Transverse colon (tissue), 4 donors: ENCODE measurements around the gene ARHGEF26.

Source experiments
- CTCF ChIP-seq, 5 experiments: fragments of 200-600 bp in 3 of 5; fragments of 450-650 bp in 2 of 5; sonication (generic) in 3 of 5; IDR thresholded peaks; 1 replicate in 2 of 5; 2 replicates in 3 of 5; pipeline ENCODE4 v1.5.1; 2016 to 2017; ENCODE audit warnings: antibody characterized with exemption in 5 of 5, inconsistent platforms in 3 of 5, mild to moderate bottlenecking in 2 of 5, moderate library complexity in 1 of 5
- EP300 ChIP-seq: sonication (generic); formaldehyde crosslinking; IDR thresholded peaks from one replicate; pipeline ENCODE4 v1.6.1; 2017; ENCODE audit warnings: antibody characterized with exemption, low read depth
- POLR2A ChIP-seq: fragments of 450-650 bp; IDR thresholded peaks from one replicate; pipeline ENCODE4 v1.6.1; 2016; ENCODE audit warnings: antibody characterized with exemption, mild to moderate bottlenecking, moderate library complexity
- POLR2AphosphoS5 ChIP-seq, 3 donors: sonication (generic); formaldehyde crosslinking; IDR thresholded peaks; one replicate each; pipeline ENCODE4 v1.6.1; 2016; ENCODE audit warnings: antibody characterized with exemption in 3 of 3

GRCh38 chr3:154247806-154248415 lies 126.7 kb downstream of the ARHGEF26 start:
- no peak for TF ChIP-seq CTCF (IDR thresholded peaks at IDR 0.05)
- TF ChIP-seq EP300: no peak
- no peak for TF ChIP-seq POLR2AphosphoS5 (IDR thresholded peaks at IDR 0.05)
- TF ChIP-seq POLR2A: no peak
